Kidney capillary endothelial cell (primary cell): ENCODE data around the gene SH2D2A.
"Not testable (repeated sequence)": the region's sequence is repeated elsewhere in the genome, so short reads cannot be mapped to it uniquely, and the experiment has no call there.

Experiments used
- DNase-seq: peaks from one replicate; pipeline ENCODE4 v3.0.0-alpha.2; 2018; ENCODE audit warnings: low spot score

The SH2D2A gene

DNA sequence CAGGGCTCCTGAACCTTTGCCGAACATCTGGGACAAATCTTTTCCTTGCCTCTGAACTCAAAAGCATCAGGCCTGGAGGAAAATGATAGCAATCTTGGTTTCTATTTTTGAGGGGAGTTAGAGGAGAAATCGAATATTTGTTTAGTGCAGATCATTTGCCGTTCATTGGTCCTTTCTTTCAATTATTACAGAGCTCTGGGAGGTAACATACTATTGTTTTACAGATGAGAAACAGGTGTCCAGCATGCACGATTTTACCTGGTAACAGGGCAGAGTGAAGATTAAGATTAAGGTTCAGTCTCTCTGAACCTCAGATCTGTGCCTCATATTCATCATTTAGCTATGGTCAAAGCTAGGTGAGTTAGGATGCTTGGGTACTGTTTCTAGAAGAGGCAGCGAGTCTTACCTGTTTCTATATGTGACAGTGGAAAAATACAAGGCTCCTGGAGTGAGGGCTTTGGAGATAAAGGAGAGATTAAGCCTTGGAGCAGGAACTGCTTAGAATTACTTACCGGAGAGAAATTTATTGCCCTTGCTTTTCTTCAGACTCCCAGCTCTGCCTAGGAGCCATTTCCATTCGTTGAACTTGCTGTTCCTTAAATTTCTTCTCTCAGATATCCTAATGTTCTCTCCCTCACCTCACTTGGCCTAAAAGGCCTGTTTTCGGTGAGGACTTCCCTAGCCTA is 47.9 kb downstream of the SH2D2A start:
- no peak for DNase-seq

DNA sequence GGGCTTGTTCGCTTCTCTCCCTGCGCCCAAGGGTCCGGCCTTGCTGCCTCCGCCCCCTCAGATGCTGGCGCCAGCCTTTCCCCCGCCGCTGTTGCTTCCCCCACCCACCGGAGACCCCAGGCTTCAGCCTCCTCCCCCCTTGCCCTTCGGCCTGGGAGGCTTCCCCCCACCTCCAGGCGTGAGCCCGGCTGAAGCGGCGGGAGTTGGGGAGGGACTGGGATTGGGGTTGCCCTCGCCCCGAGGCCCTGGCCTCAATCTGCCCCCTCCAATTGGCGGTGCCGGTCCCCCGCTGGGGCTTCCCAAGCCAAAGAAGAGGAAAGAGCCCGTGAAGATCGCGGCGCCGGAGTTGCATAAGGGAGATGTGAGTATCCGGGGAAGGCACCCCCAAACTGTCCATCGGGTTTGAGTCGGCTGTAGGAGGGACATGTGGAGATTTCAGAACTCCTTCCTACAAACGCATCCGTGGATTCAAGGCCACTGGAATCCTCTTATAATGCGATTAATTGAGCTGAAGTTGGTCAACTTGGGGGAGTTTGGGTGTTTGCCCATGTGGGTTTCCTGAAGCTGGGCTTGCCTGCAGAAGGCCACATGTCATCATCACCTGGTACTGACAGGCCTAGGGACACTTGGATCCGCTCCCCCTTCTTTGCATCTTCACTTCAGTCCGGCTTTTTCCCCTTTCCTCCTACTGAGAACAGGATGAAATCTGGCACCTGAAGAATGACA is 48.6 kb downstream of the SH2D2A start:
- no peak for DNase-seq

DNA sequence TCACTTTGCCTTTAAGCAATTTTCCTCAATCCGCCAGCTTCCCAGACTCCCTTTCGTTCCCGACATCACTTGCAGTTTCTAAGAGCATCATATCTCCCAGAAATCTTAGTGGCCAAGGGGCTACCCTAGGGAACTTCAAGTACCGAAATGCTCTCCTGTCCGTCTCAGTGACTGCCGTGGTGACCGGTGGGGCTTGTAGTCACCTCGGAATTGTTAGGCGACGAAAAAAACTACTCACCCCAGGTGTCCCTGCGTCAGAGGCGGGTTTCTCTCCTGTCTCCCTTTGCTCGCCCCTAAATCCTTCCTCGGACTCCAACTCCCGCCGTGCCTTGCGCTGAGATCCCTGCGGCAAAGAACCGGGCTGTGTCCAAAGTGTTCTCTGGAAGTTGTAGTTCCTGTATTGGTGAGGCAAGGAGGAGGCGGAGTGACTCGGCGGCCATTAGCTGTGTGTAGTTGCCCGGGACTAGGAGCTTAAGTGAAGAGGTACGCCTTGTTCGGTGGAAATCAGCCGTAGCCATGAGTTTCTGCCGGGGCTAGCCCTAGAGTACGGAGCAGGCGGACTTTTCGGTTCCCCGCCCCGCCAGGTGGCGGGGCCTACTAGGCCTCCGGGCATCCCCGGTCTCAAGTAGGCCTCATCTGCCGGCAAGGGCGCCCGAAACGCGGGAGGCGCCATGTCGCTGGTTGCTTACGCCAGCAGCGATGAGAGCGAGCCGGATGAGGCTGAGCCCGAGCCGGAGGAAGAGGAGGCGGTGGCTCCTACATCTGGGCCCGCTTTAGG is 49.4 kb downstream of the SH2D2A start, which contains the start of gene PRCC:
Gene PRCC (plus strand): TSS at position 435 of the 778 bp plus-strand sequence. CDS start 237 bp downstream, at position 672.
- DNase-seq = peak; percentile 99

DNA sequence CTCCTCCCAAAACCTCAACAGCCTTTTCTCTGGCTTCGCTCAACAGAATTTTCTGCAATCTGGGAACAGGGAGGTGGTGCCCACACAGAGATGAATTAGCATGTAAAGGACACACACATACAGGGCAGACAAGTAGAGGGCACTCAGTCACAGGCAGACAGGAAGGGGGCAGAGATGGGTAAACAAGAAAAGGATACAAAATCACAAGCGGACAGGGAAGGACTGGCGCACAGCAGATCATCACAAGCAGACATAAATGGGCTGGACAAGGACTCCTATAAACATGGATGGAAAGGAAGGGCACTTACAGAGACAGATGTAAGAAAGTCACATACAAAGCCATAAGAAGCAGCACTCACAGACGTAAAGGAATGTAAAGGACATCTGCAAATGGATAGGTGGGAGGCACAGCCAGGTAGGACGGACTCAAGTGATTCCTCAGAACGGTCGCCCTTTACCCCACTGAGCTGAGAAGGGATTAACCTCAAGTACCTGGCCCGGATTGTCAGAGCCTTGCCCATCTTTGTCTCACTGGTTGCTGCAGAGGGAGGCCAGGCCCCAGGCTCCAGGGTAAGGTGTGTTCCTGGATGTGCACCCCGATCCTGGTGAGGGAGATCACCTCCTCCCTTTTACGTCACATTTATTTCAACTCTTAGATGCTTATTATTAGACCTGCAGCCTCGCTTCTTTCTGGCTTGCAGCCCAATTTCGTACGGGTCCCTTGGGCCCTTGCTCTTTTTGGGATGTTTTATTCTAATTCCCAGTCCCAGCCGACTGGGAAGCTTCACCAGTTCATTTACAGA is 50.1 kb downstream of the SH2D2A start:
- DNase-seq = no peak

DNA sequence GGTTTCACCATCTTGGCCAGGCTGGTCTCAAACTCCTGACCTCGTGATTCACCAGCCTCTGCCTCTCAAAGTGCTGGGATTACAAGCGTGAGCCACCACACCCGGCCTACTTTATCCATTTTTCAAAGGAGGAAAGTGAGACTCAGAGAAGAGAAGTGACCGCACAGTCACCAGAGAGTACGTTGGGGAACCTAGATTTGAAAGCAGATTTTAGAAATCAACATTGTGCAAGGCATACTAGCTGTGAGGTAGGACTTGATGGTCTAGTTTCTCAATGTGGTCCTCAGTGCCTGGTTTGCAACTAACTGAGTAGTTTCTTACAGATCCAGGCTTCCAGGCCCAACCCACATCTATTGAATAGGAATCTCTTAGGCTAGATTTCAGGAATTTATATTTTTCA is 51.0 kb downstream of the SH2D2A start:
- DNase-seq = no peak

DNA sequence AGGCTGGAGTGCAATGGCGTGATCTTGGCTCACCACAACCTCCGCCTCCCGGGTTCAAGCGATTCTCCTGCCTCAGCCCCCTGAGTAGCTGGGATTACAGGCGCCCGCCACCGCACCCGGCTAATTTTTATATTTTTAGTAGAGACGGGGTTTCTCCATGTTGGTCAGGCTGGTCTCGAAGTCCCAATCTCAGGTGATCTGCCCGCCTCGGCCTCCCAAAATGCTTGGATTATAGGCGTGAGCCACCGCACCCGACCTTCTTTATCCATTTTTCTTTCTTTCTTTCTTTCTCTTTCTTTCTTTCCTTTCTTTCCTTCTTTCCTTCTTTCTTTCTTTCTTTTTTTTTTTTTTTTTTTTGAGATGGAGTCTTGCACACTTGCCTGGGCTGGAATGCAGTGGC is 51.5 kb downstream of the SH2D2A start:
- not testable (repeated sequence) for DNase-seq

DNA sequence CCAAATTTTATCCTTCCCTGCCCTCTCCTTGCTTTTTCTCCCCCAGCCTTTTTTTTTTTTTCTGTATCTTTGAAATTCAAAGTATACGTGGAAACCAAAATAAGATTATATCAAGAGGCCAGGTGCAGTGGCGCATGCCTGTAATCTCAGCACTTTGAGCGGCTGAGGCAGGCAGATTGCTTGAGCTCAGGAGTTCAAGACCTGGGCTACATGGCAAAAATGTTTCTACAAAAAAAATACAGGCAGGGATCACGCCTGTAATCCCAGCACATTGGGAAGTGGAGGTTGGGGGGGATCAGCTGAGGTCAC is 55.9 kb downstream of the SH2D2A start:
- no peak for DNase-seq

DNA sequence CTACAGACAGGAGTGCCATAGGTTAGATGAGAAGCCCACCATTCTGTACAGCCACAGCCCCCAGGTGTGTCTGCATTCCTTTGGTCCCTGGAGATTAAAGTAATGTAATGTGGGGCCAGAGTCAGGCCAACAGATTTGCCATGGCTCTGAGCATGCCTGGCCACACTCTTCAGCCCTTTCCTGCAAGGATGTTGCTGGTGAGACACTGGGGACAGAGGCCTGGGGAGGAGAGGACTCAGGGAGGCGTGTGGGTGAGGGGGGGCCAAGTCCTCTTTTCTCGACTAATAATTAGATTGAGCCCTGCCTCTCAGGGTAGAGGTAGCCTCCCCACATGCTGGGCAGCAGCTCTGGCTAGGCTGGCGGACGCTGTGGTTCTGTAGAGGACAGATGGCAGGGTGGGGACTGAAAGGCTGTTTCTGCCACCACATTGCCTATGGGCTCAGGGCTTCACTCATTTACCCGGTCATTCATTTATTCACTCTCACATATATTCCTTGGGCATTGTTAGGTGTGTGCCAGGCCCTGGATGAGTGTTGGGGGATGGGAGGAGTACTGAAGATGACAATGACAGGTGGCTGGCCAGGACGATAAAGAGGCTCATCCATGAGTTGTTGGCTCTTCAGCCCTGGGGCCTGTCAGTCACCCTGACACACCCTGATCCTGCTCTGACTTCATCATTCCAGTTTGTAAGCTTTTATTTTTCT is 56.4 kb downstream of the SH2D2A start:
- no peak for DNase-seq

DNA sequence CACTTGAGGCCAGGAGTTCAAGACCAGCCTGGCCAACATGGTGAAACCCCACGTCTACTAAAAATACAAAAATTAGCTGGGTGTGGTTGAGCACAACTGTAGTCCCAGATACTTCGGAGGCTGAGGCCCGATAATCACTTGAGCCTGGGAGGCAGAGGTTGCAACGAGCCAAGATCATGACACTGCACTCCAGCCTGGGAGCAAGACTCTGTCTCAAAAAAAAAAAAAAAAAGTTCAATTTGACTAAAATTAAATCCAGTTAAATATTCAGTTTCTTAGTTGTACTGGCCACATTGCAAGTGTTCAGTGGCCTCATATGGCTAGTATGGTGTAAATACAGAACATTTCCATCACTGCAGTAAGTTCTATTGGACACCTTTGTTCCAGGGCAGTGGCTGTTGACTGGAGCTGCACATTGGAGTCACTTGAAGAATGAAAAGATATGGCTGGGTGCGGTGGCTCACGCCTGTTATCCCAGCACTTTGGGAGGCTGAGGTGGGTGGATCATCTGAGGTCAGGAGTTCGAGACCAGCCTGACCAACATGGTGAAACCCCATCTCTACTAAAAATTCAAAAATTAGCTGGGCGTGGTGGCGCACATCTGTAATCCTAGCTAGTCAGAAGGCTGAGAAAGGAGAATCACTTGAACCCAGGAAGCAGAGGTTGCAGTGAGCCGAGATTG is 58.9 kb downstream of the SH2D2A start:
- not testable (repeated sequence) for DNase-seq

DNA sequence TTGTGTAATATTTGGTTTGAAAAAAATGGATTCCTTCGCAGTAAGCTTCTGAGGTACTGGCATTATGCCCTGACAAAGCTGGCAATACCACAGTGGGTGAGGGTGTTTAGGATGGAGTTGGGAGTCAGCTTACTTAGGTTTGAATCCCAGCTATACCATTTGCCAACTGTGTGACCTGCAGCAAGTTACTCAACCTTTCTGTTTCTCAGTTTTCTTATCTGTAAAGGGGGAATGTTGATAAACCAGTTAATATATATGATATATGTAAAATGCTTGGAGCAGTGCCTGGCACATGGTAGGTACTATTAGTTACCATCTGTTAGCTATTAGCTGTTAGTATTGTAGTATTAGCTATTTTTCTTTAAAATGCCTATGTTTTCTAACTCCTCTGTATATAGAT is 60.3 kb downstream of the SH2D2A start:
- no peak for DNase-seq
